ENCODE measurements around the gene DTNBP1.

- TF ChIP-seq BRCA1 (IDR thresholded peaks at IDR 0.05; ENCODE audit: low read depth, low read length) (no peak), RAD21 (IDR thresholded peaks at IDR 0.05 in 1 of 2, conservative IDR thresholded peaks at IDR 0.05 in 1 of 2; ENCODE audit: low read depth in 2 of 2, low read length in 2 of 2) (no peak), SP1 (IDR thresholded peaks at IDR 0.05; ENCODE audit: low read depth, low read length) (no peak), POLR2AphosphoS5 (IDR thresholded peaks at IDR 0.05; ENCODE audit: low read depth, low read length) (no peak; the same call in 1 of the 2 replicates), CTCF (IDR thresholded peaks at IDR 0.05; ENCODE audit: control extremely low read depth in 1 of 3, insufficient read depth in 1 of 3, low read depth in 1 of 3, low read length in 3 of 3) (no peak), HDAC2 (IDR thresholded peaks at IDR 0.05; ENCODE audit: borderline replicate concordance in 1 of 2, low read depth in 2 of 2, low read length in 2 of 2) (no peak), SIN3A (conservative IDR thresholded peaks at IDR 0.05 in 1 of 2, IDR thresholded peaks at IDR 0.05 in 1 of 2; ENCODE audit: low read depth in 1 of 2, low read length in 2 of 2) (no peak), CREB1 (IDR thresholded peaks at IDR 0.05) (no peak), POLR2A (IDR thresholded peaks at IDR 0.05; ENCODE audit: control extremely low read depth in 1 of 2, low read depth in 2 of 2, low read length in 2 of 2) (no peak; a peak in 2 of 3 replicates)
Observed at GRCh38 chr6:15521582-15521981, 141.2 kb downstream of the DTNBP1 start.
